Midbrain (tissue), 1 donor: ENCODE results near the gene STAT4.

Experiments
- DNase-seq: peaks from one replicate; lab custom pipeline; 2025; lab: John Stamatoyannopoulos, UW

The STAT4 gene

DNA sequence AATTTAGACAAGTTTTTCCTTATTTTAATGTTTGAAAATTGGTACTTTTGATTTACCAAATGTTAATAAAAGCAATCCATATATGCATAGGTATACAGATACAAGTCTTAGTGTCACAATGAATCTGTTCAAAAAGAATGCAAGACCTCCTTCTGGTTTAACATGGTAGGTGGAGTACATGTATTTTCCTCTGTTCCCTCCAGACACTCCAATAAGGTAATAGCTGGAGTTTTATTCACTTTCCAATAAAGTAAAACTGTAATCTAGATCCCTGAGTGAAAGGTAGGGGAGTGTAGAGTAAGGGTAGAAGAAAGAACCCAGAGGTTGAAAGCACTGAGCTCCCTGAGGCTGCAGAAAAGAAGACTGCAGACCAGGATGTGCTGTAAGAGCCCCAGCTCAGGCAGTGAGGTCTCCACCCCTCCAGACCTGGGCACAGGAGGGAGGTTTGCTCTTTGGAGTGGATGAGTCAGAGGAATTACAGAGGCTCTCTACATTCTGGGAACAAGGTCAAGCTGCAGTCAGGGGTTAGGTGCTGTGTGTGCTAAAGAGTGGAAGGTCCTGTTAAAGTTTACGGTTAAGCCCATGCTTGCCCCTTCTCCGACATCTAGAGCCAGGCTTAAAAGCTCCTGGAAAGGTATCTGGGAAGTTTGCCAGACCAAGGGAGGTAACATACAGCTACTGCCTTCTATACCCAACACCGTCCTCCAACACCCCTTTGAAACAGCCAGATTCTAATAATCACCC lies 109.2 kb downstream of the STAT4 start:
- DNase-seq: no peak

DNA sequence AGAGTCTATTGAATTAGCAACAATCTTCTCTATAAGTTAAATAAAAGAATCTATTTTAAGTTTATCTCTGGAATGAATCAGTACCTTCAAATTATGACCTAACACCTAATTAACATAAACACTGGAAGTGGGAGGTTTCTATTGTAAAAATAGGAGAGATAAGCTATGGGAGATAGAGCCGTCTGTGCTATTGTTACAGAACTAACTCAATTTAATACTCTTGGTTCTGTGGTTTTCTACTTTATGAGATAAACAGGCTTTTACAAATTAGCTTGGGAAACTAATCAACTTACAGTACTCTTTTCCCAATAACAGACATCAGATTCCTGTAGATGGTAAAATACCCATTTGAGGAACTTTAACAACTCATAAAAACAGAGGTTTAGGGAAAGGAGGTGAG lies 111.2 kb downstream of the STAT4 start:
- no peak for DNase-seq

DNA sequence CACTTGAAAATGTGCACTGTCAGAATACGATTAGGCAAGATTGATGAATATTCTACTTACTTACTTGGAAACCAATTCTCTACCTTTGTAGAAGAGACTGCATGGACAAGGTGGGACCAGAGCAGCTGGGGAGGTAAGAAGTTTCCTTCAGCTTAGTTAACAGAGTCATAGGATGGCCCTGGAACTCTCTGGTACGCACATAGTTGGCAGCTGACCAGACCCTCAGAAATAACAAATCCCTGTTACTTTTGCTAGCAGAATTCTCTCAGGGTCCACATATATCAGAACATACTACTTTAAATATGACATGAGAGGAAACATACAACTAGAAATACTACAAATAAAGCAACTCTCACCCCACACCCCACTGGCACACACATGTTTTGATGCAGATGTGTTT lies 112.1 kb downstream of the STAT4 start:
- no peak for DNase-seq

DNA sequence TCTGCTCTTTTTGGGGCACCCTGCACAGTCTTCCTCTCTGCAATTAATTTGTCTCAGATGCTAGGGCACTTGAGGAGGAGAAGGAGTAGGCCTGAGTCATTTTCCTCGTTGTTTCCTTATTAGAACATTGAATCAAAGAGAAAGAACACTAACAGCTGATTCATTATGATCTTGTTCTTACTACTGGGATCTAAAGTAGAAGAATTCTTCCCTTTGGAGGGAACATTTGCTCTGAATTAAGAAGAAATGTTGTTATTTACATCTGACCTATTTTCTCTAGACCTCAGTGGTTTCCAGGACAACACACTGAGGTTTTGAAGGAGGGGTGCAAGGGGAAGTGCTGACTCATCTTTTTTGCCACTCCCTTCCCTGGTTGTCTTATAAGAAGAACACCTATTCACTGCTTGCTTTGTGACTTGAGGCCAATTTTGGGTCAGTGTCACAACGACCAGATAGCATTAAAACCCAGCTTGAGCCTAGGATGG lies 112.5 kb downstream of the STAT4 start:
- no peak for DNase-seq

DNA sequence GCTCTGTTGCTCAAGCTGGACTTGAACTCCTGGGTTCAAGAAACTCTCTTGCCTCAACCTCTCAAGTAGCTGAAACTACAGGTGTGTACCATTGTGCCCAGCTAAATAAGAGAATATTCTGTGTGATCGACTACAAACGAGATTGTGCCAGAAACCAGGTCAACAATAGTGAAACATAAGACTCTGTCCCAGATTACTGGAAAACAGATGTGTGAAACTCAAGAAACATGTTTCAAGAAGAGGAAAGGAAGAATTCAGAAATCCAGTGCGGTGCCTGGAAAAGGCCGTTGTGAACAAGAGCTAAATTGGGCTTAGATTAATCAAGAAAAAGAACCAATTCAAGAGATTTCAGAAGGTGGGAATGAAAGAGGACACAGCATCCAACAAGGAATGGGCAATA lies 113.4 kb downstream of the STAT4 start:
- DNase-seq: no peak

DNA sequence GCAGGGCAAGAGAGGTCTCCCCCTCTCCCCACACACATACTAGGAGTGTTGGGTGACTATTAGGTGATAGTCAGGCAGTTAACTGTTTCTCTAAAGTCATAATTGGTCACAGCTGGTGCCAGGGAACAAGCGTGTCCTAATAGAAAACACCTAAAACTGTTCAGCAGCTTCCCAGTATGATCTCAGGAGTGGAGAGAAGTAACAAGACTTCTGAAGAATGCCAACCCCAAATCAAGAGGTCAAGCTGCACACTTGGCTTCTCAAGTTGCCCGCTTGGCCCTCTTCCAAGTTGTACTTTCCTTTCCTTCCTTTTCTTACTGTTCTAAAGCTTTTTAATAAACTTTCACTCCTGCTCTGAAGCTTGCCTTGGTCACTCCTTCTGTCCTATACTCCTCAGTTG lies 114.4 kb downstream of the STAT4 start:
- no peak for DNase-seq

DNA sequence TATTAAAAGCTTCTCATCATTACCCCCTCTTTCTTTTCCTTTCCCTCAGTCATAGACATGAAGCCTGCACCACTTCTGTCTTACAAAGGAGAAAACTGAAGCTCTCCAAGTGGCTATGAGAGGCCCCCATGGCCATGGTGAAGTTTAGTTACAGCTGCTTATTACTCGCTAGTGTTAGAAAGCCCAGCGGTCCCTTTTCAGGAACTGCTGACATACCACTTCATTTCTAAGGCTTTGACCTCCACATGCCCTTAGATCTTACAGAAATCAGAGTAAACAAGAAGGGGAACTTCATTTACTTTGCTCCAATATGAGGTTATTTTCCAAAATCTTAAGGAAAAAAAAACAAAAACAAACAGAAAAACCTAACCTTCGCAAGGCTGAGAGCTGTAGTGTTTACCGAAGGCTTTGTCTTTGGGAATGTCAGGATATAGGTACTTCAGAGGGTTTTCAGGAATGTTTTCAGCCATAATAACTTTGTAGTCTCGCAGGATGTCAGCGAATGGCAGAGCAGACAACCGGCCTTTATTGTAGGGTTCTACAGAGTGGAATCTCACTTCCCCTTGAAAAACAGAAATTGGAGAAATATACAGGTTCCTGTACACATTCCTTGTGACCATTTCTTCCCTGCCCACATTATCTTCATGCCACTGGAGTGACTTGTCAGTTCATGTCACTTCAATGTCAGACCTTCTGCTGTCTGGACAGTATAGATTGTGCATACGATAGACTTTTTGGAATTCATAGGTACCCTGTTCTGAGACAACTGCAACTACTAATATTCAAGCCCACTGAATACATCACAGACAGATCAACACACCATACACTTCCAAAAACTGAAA lies 118.0 kb downstream of the STAT4 start:
- no peak for DNase-seq

DNA sequence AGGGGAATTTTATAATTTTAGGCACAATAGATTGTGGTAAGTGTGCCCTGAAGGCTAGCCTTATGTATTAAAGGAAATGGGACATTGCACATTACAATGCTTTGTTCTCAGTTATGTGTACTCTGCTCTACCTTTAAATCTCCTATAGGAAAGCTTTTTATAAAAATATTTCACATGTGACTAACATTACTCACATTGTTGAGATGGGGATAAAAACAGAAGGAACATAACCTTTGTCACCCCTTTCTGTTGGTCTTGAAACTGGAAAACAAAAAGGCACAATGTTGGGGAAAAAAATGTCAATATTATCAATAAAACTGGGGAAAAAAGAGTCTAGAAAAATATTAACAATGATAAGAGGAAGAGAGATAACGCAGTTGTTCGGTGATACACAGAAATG lies 119.5 kb downstream of the STAT4 start:
- no peak for DNase-seq

DNA sequence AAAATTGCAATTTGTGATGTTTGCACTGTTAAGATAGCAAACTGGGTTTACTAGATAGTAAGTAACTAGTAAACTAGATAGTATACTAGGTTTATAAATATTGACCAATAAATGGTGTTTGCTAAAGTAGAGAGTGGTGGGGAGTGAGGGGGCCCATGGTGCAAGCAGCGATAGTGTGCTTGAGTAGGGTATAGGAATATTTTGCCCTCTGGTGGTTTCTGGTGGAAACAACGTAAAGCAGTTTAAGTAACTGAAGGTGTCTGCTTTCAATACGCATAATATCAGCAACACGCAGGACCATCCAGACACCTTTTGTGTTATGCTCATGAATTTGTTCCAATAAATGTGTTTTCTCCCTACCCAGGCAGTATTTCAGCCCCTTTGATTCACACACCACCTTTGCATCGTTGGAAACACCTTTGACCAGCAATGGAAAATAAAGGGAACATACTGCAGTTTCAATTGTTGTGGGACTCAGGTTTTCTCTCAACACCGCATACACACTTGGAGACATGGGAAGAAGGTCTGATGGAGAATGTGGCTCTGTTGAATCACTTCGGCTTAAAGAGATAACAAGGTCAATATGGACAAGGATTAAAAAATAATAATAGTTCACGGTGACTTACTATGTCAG lies 120.2 kb downstream of the STAT4 start:
- DNase-seq: peak; percentile 32

DNA sequence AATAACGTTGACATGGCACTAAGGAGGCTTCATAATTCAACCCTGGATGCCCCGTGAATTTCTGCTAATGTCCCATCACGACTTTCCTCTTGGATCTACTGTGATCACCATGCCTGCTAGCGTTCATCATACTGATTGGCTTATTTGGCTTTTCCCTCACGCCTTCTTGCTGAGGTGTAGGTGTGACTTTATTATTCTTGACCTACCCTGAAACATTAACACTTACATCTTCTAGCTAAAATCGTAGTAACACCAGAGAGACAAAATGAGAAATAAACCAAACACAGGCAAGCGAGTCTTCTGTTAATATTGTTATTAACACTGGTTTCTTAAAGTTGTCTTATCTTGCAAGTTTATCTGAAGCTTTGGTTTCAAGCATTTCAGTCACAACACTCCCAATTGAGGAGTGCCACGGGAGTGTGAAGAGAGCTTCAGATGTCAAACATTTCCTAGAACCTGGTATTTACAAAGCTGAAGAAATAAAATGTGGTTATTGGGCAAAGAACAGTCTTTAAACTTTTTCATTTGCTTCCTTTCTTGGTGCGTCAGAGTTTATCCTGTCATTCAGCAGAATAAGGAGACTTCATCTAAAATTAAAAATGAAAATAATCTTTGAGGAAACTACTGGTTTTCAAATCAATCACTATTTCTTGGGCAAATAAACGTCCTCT lies 121.4 kb downstream of the STAT4 start:
- no peak for DNase-seq

- no peak for DNase-seq
Measured at GRCh38 chr2:191026377-191026776, 124.4 kb downstream of the STAT4 start.

GRCh38 chr2:191025135-191025534 lies 125.7 kb downstream of the STAT4 start:
- DNase-seq: no peak

DNA sequence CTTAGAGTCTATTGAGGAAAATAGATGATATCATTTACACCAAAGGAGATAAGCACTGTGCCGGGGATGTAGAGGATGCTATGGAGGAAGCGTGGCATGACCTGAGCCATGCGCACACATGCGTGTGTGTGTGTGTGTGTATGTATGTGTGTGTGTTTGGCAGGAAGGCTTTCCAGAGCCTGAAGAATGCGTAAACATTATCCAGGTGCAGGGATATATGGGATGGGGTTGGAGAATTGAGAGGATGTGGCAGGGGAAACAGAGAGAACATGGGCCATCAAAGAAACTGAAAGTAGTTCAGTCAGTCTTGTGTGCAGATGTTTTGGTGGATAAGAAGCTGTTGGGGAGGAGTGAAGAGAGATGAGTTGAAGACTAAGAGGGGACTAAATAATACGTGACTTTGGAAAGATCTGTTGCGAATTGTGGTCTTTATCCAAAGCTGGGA lies 127.5 kb downstream of the STAT4 start:
- no peak for DNase-seq

GRCh38 chr2:191020742-191021381 lies 129.9 kb downstream of the STAT4 start:
- DNase-seq: peak; percentile 41

DNA sequence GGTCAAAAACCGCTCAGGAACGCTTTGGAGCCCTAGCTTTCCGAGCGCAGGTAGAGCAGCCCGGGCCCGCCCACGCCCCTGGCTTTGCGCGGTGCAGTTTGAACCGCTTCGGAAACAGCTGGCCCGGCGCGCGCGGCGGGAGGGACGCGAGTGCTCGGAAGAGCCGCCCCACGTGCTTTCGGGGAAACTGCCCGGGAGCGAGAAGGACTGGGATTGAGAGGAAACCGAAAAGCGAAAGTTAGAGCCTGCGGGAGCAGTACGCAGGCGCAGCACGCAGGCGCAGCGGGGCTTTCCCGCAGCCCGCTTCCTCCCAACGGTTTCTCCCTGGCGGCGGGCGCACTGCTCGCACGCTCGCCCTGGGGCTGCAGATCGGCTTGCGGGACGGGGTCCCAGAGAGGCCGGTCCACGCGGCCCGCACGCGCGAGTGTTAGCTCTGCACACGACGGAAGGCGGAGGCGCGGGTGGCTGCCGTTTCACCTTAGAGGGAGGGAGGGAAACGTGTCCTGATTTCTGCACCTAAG lies 130.5 kb downstream of the STAT4 start:
- DNase-seq: peak; percentile 98

- no peak for DNase-seq
Measured at GRCh38 chr2:191019376-191019775, 131.4 kb downstream of the STAT4 start.

- DNase-seq: no peak
Measured at GRCh38 chr2:191018643-191019119, 132.1 kb downstream of the STAT4 start.

GRCh38 chr2:191018048-191018447 lies 132.7 kb downstream of the STAT4 start:
- no peak for DNase-seq

DNA sequence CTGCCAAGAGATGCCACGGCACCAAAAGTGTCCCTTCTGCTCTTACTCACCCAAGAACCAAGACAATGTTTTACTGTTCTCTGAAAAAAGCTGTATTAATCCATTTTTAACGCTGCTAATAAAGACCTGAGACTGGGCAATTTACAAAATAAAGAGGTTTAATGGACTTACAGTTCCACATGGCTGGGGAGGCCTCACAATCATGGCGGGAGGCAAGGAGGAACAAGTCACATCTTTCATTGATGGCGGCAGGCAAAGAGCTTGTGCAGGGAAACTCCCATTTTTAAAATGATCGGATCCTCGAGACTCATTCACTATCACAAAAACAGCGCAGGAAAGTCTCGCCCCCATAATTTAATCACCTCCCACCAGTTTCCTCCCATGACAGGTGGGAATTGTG lies 135.0 kb downstream of the STAT4 start:
- no peak for DNase-seq

DNA sequence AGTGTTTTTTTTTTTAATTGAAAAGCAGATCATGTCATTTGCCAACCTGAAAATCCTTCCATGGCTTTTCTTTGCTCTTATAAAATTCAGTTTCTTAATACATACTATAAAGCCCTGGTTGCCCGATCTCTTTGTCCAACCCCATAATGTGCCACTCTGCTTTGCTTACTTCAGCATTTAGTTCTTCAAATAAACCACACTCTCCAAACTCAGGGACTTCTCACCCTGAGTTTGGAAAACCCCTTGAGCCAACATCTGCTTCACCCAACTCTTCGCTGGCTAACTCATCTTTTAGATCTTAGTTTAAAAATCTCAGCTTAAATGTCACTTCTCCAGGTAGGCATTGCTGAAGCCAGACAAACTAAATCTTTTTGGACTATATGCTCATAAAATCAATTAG lies 135.6 kb downstream of the STAT4 start:
- no peak for DNase-seq

- no peak for DNase-seq
Measured at GRCh38 chr2:191014653-191015020, 136.2 kb downstream of the STAT4 start.
